ENCODE measurements around the gene ZNF407.
"Not testable (repeated sequence)": the region's sequence is repeated elsewhere in the genome, so short reads cannot be mapped to it uniquely, and the experiment has no call there.

The ZNF407 gene

GRCh38 chr18:75083761-75084160 is 486.1 kb downstream of the ZNF407 start:
- DNase-seq = no peak

GRCh38 chr18:75085676-75086075 is 488.0 kb downstream of the ZNF407 start:
- not testable (repeated sequence) for DNase-seq

- no peak for DNase-seq
Observed at GRCh38 chr18:75086494-75087034, 488.9 kb downstream of the ZNF407 start.

GRCh38 chr18:75087119-75088020 is 489.7 kb downstream of the ZNF407 start:
- no peak for DNase-seq

- no peak for DNase-seq
Observed at GRCh38 chr18:75088021-75088506, 490.4 kb downstream of the ZNF407 start.

GRCh38 chr18:75088622-75089211 is 491.0 kb downstream of the ZNF407 start:
- no peak for DNase-seq

GRCh38 chr18:75089748-75090327 is 492.2 kb downstream of the ZNF407 start:
- DNase-seq = no peak

GRCh38 chr18:75090336-75090735 is 492.7 kb downstream of the ZNF407 start:
- DNase-seq = no peak

- no peak for DNase-seq
Observed at GRCh38 chr18:75097491-75098225, 500.0 kb downstream of the ZNF407 start.

GRCh38 chr18:75100832-75101630 is 503.4 kb downstream of the ZNF407 start:
- DNase-seq = no peak

GRCh38 chr18:75101916-75102315 is 504.2 kb downstream of the ZNF407 start:
- no peak for DNase-seq

GRCh38 chr18:75104029-75104428 is 506.4 kb downstream of the ZNF407 start:
- DNase-seq = not testable (repeated sequence)

- DNase-seq = no peak
Observed at GRCh38 chr18:75104483-75104882, 506.8 kb downstream of the ZNF407 start.

- no peak for DNase-seq
Observed at GRCh38 chr18:75105551-75106254, 508.0 kb downstream of the ZNF407 start.

- no peak for DNase-seq
Observed at GRCh38 chr18:75106746-75107145, 509.1 kb downstream of the ZNF407 start.

GRCh38 chr18:75107196-75107930 is 509.7 kb downstream of the ZNF407 start:
- no peak for DNase-seq

- DNase-seq = no peak
Observed at GRCh38 chr18:75107931-75108276, 510.2 kb downstream of the ZNF407 start.

GRCh38 chr18:75108579-75109318 is 511.1 kb downstream of the ZNF407 start:
- no peak for DNase-seq

- DNase-seq = no peak
Observed at GRCh38 chr18:75109319-75109691, 511.6 kb downstream of the ZNF407 start.

- DNase-seq = no peak
Observed at GRCh38 chr18:75109819-75110218, 512.1 kb downstream of the ZNF407 start.

All from stimulated activated CD4-positive, alpha-beta T cell treated with anti-CD3 and anti-CD28 coated beads, Interleukin-12 subunit alpha, Interleukin-12 subunit beta, amount 100 ng/mL, for 4 hours (primary cell).